ENCODE results near the gene MTMR2.

GRCh38 chr11:95917193-95918036 lies 6.5 kb downstream of the MTMR2 start:
- TF ChIP-seq CTBP1 (IDR thresholded peaks at IDR 0.05; ENCODE audit: borderline replicate concordance) (no peak), SUZ12 (IDR thresholded peaks at IDR 0.05) (no peak), FOXK2 (IDR thresholded peaks at IDR 0.05) (no peak), TARDBP (IDR thresholded peaks at IDR 0.05) (no peak), BHLHE40 (IDR thresholded peaks at IDR 0.05; ENCODE audit: borderline replicate concordance) (no peak), SP1 (IDR thresholded peaks at IDR 0.05) (no peak), FOXM1 (IDR thresholded peaks at IDR 0.05; ENCODE audit: borderline replicate concordance) (no peak), NFRKB (IDR thresholded peaks at IDR 0.05) (no peak), ZNF384 (IDR thresholded peaks at IDR 0.05) (no peak), ARNT (IDR thresholded peaks at IDR 0.05) (peak; percentile 62; the same call in 1 of the 2 replicates), HDGF (IDR thresholded peaks at IDR 0.05; ENCODE audit: borderline replicate concordance) (no peak), FOXA1 (IDR thresholded peaks at IDR 0.05) (no peak)
- TF ChIP-seq, protein P1, sequence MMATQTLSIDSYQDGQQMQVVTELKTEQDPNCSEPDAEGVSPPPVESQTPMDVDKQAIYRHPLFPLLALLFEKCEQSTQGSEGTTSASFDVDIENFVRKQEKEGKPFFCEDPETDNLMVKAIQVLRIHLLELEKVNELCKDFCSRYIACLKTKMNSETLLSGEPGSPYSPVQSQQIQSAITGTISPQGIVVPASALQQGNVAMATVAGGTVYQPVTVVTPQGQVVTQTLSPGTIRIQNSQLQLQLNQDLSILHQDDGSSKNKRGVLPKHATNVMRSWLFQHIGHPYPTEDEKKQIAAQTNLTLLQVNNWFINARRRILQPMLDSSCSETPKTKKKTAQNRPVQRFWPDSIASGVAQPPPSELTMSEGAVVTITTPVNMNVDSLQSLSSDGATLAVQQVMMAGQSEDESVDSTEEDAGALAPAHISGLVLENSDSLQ (IDR thresholded peaks at IDR 0.05), result no peak
